HG02642 (cell line): ENCODE measurements around the gene APEH.
A peak's percentile ranks its signal among the peaks of the same experiment; 100 is the strongest.

Experiments
- ATAC-seq: cut with Tn5 transposase; IDR thresholded peaks from one replicate; pipeline ENCODE4 v1.9.1; 2021; ENCODE audit warnings: mild to moderate bottlenecking; ENCODE audit not compliant: unreplicated experiment, poor library complexity

The APEH gene

DNA sequence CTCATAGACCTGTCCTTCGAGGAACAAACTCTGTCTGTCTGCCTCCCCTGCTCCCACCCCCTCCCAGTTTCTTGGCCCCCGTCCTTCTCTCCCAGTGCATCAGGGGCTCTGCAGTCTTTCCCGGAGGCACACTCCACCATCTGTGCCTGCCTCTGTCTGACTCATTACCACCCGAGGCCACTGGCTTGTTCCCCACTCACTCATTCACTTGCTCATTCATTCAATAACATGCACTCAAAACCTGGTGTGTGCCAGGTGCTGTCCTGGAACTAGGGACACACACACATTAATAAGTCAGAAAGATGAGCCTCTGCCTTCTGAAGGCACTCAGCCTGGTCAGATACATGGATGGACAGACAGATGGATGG, 32.9 kb downstream of the APEH start:
- ATAC-seq = no peak

- no peak for ATAC-seq
These were observed 35.7 kb downstream of the APEH start for GRCh38 chr3:49709852-49710251.

DNA sequence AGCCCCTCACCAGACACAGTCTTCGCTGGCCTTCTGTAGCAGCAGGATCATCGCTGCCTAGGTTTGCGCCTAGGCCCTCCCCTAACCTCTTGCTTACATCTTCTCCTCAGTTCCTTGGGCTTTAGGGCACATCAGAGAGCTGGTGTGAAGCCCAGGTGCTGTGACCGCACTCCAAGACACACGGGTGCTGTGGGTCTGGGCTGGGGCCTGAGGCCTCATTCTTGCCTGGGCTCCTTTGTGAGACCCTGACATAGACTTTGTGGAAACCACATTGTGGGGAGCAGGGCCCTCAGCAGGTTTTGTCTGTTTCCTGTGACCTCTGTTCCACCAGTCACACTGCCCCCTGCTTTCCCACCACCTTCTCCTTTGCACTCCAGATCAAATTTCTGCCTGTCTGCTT, 37.3 kb downstream of the APEH start:
- ATAC-seq = no peak

- ATAC-seq = no peak
These were observed 38.0 kb downstream of the APEH start for GRCh38 chr3:49712166-49712565.

GRCh38 chr3:49712631-49713317, 38.6 kb downstream of the APEH start:
- no peak for ATAC-seq

DNA sequence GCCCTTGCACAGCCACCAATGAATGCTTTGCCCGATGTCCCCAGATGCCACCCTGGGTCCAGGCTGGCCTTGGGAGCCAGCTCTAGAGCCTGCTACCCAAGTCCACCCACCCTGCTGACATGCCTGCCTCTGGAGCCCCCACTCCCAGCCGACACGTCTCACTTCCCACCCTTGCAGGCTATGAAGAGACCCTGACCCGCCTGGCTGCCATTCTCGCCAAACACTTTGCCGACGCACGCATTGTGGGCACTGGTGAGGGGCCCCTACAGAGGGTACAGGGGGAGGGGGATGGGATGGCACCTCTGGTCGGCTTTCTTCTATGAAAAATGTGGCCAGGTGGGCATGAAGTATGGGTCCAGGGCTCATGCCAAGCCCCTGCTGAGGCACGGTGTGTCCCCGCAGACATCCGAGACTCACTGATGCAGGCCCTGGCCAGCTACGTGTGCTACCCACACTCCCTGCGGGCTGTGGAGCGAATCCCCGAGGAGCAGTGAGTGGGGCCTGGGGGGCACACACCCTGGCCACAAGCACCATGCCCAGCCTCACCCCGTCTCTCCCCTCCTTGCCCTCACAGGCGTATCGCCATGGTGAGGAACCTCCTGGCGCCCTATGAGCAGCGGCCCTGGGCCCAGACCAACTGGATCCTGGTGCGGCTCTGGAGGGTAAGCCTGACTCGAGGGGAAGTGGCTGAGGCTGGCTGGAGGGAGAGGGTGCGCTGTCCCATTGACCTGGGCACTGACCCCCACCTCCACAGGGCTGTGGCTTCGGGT, 39.4 kb downstream of the APEH start:
- ATAC-seq = no peak

GRCh38 chr3:49714728-49715550, 40.8 kb downstream of the APEH start:
- ATAC-seq = no peak

DNA sequence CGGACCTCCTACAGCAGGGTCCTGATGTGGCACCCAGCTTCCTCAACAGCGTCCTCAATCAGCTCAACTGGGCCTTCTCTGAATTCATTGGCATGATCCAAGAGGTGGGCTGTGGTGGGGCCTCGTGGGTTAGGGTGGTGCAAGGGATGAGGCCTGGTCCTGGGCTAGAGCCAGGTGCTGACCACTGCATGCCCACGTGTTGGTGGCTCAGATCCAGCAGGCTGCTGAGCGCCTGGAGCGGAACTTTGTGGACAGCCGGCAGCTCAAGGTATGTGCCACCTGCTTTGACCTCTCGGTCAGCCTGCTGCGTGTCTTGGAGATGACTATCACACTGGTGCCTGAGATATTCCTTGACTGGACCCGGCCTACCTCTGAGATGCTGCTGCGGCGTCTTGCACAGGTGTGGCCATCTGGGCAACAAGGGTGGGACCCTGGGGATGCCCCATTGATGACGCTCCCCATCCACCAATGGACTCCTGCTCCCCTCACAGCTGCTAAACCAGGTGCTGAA, 41.5 kb downstream of the APEH start:
- no peak for ATAC-seq

DNA sequence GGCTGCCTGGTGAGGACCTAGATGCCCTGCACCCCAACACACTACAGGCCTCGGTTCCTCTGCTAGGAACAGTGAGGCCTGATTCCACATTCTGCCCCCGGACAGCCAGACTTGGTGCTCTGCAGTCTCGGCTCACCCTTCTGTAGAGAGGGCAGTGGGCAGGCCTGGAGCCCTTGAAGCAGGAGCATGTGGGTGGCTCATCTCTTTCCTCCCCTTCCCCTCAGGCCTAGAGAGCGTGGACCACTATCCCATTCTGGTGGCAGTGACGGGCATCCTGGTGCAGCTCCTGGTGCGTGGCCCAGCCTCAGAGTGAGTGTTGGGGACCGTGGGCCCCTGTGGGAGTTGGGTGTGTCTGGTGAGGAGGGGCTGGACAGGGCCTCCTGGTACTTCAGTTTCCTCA, 42.0 kb downstream of the APEH start:
- no peak for ATAC-seq

DNA sequence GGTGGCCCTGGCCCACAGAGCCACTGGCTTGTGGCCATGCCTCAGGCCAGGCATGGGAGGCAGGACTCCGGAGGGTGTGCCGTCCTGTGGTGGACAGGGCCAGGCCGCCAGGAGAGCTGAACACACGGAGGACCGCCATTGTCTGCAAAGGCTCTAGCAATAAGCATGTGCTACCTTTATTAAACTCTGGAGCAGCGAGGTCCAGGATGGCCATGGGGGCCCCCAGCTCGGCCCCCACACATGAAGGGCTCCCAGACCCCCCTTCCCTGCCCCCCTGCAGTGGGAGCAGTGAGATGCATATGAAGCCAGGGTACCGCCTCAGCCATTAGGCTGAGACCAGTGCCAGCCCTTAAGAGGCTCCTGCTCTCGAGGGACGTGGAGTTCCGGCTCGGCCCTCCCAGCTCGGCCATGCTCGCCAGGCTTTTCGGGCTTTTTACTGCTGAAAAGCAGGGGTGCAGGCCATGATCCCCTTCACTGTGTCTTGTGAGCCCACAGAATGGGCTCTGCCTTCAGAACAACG, 42.6 kb downstream of the APEH start:
- ATAC-seq = no peak

DNA sequence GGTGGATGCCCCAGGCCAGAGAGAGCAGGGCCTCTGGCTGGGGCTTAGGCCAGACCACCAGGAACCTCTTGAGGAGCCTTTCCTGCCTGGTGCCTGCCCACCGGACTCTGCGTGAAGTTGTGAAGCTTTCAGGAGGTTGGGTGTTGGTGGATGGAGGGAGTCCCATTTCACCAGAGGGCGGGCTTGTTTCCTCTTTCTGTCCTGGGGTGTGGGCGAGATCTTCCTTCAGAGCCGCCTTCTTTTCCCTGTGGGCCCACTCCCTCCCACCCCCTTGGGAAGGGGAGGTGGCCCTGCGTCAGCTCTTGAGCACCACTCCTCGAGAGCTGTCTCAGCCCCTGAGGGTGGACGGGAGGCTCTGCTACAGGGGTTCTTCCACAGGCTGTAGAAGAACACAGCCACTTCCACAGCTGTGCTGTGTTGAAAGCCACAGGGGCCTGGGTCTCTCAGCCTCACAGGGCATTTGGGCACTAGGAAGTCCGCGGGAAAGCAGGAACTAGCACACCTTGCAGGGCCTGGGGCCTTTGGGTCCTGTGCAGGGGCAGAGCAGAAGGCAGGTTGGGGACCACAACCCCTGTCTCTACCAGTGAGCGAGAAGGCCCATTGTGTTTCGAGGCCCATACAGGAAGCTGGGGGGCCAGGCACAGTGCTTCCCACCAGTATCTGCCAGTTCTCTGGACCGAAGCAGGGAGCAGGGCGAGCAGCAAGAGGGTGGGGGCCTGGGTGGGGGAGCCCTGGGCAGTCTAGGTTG, 43.2 kb downstream of the APEH start:
- no peak for ATAC-seq

- ATAC-seq = no peak
These were observed 44.1 kb downstream of the APEH start for GRCh38 chr3:49717959-49718857.

DNA sequence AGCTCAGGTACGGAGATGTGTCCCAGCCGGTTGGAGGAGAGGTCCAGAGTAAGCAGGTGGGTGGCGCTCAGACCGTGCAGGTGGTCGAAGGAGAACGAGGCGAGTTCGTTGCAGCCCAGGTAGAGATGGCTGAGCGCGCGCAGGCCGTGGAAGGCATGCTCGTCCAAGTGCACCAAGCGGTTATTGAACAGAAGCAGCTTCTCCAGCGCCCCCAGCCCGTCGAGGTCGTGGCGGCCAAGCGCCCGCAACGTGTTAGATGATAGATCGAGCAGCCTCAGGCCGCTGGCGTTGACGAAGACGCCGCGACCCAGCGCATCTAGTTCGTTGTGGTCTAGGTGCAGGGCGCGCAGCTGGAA, 44.7 kb downstream of the APEH start:
- ATAC-seq = no peak

GRCh38 chr3:49719214-49719884, 45.2 kb downstream of the APEH start, which contains the start of gene AMIGO3:
Gene AMIGO3 (minus strand): TSS chr3:49719684. CDS start chr3:49719465, 219 bp downstream.
- ATAC-seq = peak; percentile 45

DNA sequence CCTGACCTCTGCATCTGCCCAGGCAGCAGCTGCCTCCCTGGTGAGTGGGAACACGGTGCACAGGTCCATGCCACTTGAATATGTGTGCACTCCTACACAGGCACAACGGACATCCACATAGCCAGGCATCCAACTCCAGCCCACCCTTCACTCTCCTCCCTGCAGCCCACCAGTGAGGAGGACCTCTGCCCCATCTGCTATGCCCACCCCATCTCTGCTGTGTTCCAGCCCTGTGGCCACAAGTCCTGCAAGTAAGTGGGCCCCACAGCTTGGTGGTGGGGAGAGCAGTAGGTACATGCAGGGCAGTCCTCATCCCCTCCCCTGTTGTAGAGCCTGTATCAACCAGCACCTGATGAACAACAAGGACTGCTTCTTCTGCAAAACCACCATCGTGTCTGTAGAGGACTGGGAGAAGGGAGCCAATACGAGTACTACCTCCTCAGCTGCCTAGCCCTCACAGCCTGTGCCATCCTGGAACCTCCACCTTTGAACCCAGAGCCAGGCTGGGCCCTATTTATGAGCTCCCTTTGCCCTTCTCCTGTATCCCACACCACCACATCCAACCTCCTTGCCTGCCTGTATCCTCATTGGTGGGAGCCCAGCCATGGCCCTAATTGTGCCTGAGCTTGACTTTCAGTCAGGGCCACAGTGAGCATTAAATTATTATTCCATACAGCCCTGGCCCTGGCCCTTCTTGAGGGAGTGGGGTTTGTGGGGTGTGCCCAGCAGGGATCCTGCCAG, 46.9 kb downstream of the APEH start:
- ATAC-seq = no peak

- ATAC-seq = no peak
These were observed 47.4 kb downstream of the APEH start for GRCh38 chr3:49721596-49721895.

- no peak for ATAC-seq
These were observed 48.0 kb downstream of the APEH start for GRCh38 chr3:49721896-49722781.
